AG04449 (cell line): ENCODE data around the gene CNTN6.

Experiments used
- CTCF ChIA-PET: fragments of 350-600 bp; formaldehyde crosslinking; extraction: SDS; loops from one replicate; lab custom pipeline; 2021; ENCODE audit warnings: antibody characterized with exemption; lab: Yijun Ruan, JAX
- POLR2A ChIA-PET: fragments of 400-600, 350-600 bp; formaldehyde crosslinking; extraction: SDS; loops from one replicate; lab custom pipeline; 2020; ENCODE audit warnings: antibody characterized with exemption, inconsistent platforms; lab: Yijun Ruan, JAX
- DNase-seq: peaks from one replicate; pipeline ENCODE4 v3.0.0-alpha.2; 2010; ENCODE audit warnings: low read depth, low spot score
- H3K4me3 ChIP-seq: 2 replicates; pipeline ENCODE4 v1.5.1; 2011; ENCODE audit warnings: low read depth, mild to moderate bottlenecking, control low read depth, low read length
- CTCF ChIP-seq: IDR thresholded peaks from one replicate; pipeline ENCODE4 v1.5.1; 2011; ENCODE audit warnings: mild to moderate bottlenecking, moderate library complexity, low read length, control low read depth, inconsistent platforms; ENCODE audit not compliant: insufficient read depth; ENCODE audit errors: missing control alignments

CNTN6 gene

GRCh38 chr3:1172644-1173043 is 79.8 kb downstream of the CNTN6 start:
- DNase-seq = no peak
- CTCF ChIA-PET = interaction anchor here (0.6 kb wide), 1 partner anchor 10 kb away, joined by 3 read pairs; no protein-coding TSS in a partner anchor
- POLR2A ChIA-PET = no interaction called here
- H3K4me3 ChIP-seq = no peak overlapping the region
- TF ChIP-seq CTCF = no peak

GRCh38 chr3:1179146-1179545 is 86.3 kb downstream of the CNTN6 start:
- no peak for DNase-seq
- no peak for TF ChIP-seq CTCF
- no peak overlapping the region for H3K4me3 ChIP-seq
- POLR2A ChIA-PET = no interaction called here
- CTCF ChIA-PET = no interaction called here

GRCh38 chr3:1183320-1184048 is 90.7 kb downstream of the CNTN6 start:
- H3K4me3 ChIP-seq = no peak overlapping the region
- peak; percentile 55 for DNase-seq
- no peak for TF ChIP-seq CTCF
- POLR2A ChIA-PET = no interaction called here
- CTCF ChIA-PET = no interaction called here

GRCh38 chr3:1190569-1190968 is 97.7 kb downstream of the CNTN6 start:
- POLR2A ChIA-PET = no interaction called here
- TF ChIP-seq CTCF = no peak
- CTCF ChIA-PET = no interaction called here
- no peak for DNase-seq
- no peak overlapping the region for H3K4me3 ChIP-seq

GRCh38 chr3:1191026-1191425 is 98.2 kb downstream of the CNTN6 start:
- CTCF ChIA-PET = no interaction called here
- POLR2A ChIA-PET = no interaction called here
- no peak for DNase-seq
- TF ChIP-seq CTCF = no peak
- H3K4me3 ChIP-seq = no peak overlapping the region

GRCh38 chr3:1195947-1196346 is 103.1 kb downstream of the CNTN6 start:
- no peak overlapping the region for H3K4me3 ChIP-seq
- CTCF ChIA-PET = no interaction called here
- no peak for TF ChIP-seq CTCF
- DNase-seq = peak; percentile 58
- POLR2A ChIA-PET = no interaction called here
